Large intestine (tissue), 3 donors: ENCODE results near the gene SYNCRIP. TPM values are rescaled to one million over a fixed set of nuclear protein-coding genes. Genes with fewer than 3 reads are reported as not detected.
"Not testable (repeated sequence)": the region's sequence is repeated elsewhere in the genome, so short reads cannot be mapped to it uniquely, and the experiment has no call there.

Experiments
- DNase-seq, 2 donors: peaks; one replicate each; pipeline versions ENCODE4 v3.0.0 to v3.0.0-alpha.2; 2013
- H3K27ac ChIP-seq: one replicate; pipeline ENCODE4 v1.5.1; 2013; ENCODE audit warnings: low read length
- H3K27me3 ChIP-seq: 2 replicates; pipeline ENCODE4 v1.6.1; 2013; ENCODE audit warnings: low read length; ENCODE audit not compliant: control insufficient read depth, insufficient read depth
- H3K36me3 ChIP-seq: 2 replicates; pipeline ENCODE4 v1.6.1; 2013; ENCODE audit warnings: low read length; ENCODE audit not compliant: control insufficient read depth, insufficient read depth
- H3K4me1 ChIP-seq: one replicate; pipeline ENCODE4 v1.6.1; 2013; ENCODE audit warnings: low read length; ENCODE audit not compliant: control insufficient read depth, insufficient read depth
- H3K4me3 ChIP-seq: one replicate; pipeline ENCODE4 v1.5.1; 2013; ENCODE audit warnings: low read length
- H3K9me3 ChIP-seq: one replicate; pipeline ENCODE4 v1.6.1; 2013; ENCODE audit warnings: mild to moderate bottlenecking, low read depth, low read length, moderate library complexity; ENCODE audit not compliant: control insufficient read depth
- WGBS: methylation state at CpG from one replicate; pipeline ENCODE4 v1.1.5; 2013; ENCODE audit warnings: low lambda C conversion rate; ENCODE audit not compliant: insufficient coverage; 5-methylcytosine and 5-hydroxymethylcytosine counted together
- polyA plus RNA-seq: library from polyadenylated mRNA; unstranded; fragments of 120-200 nt; gene quantifications from one replicate; pipeline ENCODE4 v1.2.1, GENCODE V29; 2013

The SYNCRIP gene
- polyA plus RNA-seq, 1 donor: 97.0 TPM

DNA sequence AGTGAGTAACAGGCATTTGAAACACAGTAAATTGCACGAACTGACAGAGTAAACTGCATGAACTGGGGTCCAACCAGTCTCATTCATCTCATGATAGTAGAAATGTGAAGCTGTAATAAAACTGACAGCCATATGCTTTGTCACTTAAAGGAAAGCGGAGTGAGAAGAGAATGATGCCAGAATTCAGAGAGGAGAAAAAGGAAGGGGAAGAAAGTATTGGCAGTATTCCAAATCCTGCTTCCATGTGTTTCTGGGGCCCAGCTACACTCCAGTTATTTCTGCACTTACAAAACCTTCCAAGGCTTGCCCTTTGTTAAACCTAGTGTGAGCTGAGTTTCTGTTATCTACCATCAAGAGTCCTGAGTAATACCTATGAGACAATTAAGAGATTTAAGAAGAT is 66.2 kb downstream of the SYNCRIP start:
- Histone ChIP-seq H3K9me3 (peaks cover 4% of the 10 kb centered on the region), H3K27me3 (no peaks in the 10 kb centered on the region), H3K4me3 (no peak overlapping the region), H3K36me3 (peaks cover 9% of the 10 kb centered on the region), H3K27ac (no peak overlapping the region), H3K4me1 (peaks cover 9% of the 10 kb centered on the region)
- WGBS: no CpG with 5 or more reads among the region's 2 CpGs
- DNase-seq: no peak

DNA sequence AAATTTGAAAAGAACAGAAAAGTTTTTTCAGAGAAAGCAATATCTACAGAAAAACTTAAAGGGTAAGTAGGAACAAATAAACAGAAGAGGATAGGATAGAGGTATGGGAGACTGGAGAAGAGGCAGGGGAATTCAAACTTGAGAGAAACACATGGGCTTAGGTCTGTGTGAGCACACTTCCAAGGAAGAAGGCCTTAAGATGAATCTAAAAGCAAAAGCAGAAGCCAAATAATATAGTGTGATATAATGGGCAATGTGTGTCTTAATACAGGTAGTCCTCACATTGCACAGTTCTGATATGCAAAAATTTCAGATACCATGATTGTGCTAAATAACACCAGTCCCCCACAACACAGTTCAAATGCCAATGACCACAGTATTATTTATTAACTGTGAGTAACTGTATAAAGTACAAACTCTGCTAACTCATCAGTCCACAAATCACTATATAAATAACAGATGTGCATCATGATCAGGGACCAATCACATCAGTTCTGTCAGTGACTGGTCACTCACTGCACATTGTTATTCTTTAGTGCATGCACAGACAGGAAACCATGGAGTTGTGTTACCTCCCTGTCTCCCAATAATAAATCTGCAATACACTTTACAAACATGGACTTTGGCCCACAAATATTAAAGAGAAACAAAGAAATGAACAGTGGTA is 67.6 kb downstream of the SYNCRIP start:
- H3K27ac ChIP-seq: no peak overlapping the region
- no peak overlapping the region for H3K4me3 ChIP-seq
- DNase-seq: peak in 1 of 2 donors; percentile 61
- no peaks in the 10 kb centered on the region for H3K9me3 ChIP-seq
- H3K27me3 ChIP-seq: no peaks in the 10 kb centered on the region
- H3K36me3 ChIP-seq: peaks cover 9% of the 10 kb centered on the region
- peaks cover 5% of the 10 kb centered on the region for H3K4me1 ChIP-seq

DNA sequence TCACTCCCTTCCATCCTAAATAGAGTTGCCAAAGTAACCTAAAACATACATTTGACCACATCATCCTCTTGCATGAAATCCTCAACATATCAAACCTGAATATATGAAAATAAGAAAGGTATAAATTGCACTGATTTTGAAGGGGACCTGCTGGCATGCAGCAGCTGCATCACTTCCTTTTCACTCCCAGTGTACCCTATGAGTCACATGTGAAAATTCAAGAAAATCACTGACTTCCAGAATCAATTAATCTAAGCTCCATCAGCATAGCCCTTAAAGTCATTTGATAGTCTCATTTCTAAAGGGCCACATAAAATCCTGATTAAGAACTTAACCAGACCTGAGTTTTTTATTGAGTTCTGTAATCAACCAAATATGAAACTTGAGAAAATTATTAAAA is 73.4 kb downstream of the SYNCRIP start:
- H3K27ac ChIP-seq: no peak overlapping the region
- H3K9me3 ChIP-seq: no peaks in the 10 kb centered on the region
- no peaks in the 10 kb centered on the region for H3K4me1 ChIP-seq
- no peak for DNase-seq
- no peak overlapping the region for H3K4me3 ChIP-seq
- H3K27me3 ChIP-seq: no peaks in the 10 kb centered on the region
- H3K36me3 ChIP-seq: peaks cover 11% of the 10 kb centered on the region

DNA sequence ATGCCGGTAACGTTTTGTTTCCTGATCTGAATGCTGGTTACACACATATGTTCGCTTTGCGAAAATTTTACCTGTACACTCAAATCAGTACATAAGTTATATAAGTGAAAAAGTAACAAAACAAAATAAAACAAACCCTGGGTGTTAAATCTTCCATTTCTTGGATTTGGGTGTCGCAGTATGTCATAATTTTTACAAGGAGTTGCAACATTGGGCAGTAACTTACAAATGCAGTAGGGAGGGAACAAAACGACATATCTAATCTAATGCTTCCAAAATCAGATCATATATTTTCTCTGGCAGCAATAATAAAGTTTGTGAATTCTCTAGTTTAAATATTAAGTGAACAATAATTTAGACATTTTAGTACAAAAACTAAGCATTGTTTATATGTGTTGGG is 74.3 kb downstream of the SYNCRIP start:
- Histone ChIP-seq H3K27ac (no peak overlapping the region), H3K27me3 (no peaks in the 10 kb centered on the region), H3K36me3 (peaks cover 13% of the 10 kb centered on the region), H3K4me3 (no peak overlapping the region), H3K9me3 (no peaks in the 10 kb centered on the region), H3K4me1 (no peaks in the 10 kb centered on the region)
- no peak for DNase-seq
- WGBS: 83% methylated on average over 2 of the region's 6 CpGs

DNA sequence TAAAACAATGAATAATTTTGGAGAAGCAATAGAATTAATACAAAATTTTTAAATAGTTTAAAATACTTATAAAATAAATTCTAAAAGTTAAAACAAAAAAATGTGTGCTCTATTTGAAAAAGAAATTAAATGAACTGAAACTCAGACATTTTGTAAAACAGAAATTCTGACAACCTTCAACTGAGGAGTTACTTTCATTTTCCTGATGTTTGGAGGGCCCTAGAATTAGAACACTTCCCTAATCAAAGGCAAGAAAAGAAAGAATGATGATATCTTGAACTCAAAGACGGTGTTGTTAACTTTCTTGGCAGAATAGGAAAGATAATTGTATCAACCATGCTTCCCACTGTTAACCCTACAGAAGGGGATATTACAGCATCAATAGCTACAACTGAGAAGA is 77.0 kb downstream of the SYNCRIP start:
- H3K36me3 ChIP-seq: peaks cover 13% of the 10 kb centered on the region
- H3K9me3 ChIP-seq: no peaks in the 10 kb centered on the region
- no peak overlapping the region for H3K4me3 ChIP-seq
- WGBS: no CpG with 5 or more reads among the region's 1 CpG
- H3K27me3 ChIP-seq: no peaks in the 10 kb centered on the region
- H3K27ac ChIP-seq: no peak overlapping the region
- no peaks in the 10 kb centered on the region for H3K4me1 ChIP-seq
- no peak for DNase-seq

DNA sequence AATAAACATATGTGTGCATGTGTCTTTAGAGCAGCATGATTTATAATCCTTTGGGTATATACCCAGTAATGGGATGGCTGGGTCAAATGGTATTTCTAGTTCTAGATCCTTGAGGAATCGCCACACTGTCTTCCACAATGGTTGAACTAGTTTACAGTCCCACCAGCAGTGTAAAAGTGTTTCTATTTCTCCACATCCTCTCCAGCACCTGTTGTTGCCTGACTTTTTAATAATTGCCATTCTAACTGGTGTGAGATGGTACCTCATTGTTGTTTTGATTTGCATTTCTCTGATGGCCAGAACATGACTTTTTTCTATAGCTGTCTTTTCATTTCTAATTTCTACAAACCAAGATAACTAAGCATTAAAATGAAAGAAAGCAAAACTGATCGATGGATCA is 78.5 kb downstream of the SYNCRIP start:
- WGBS: 100% methylated on average over 1 of the region's 2 CpGs
- H3K36me3 ChIP-seq: peaks cover 13% of the 10 kb centered on the region
- not testable (repeated sequence) for DNase-seq, H3K27ac ChIP-seq, H3K27me3 ChIP-seq, H3K9me3 ChIP-seq, H3K4me1 ChIP-seq, H3K4me3 ChIP-seq

Other genes starting within 250 kb of the SYNCRIP start
- gene NT5E, start 192.8 kb downstream of the SYNCRIP start, polyA plus RNA-seq: 4.9 TPM
- gene SNX14, start 49.0 kb downstream of the SYNCRIP start, polyA plus RNA-seq: 96.1 TPM